OCI-M1 (cell line): ENCODE results near the gene IGF1R.
A peak's percentile ranks its signal among the peaks of the same experiment; 100 is the strongest.

Source experiments
- DNase-seq: peaks from one replicate; lab custom pipeline; 2025; lab: John Stamatoyannopoulos, UW

IGF1R gene

DNA sequence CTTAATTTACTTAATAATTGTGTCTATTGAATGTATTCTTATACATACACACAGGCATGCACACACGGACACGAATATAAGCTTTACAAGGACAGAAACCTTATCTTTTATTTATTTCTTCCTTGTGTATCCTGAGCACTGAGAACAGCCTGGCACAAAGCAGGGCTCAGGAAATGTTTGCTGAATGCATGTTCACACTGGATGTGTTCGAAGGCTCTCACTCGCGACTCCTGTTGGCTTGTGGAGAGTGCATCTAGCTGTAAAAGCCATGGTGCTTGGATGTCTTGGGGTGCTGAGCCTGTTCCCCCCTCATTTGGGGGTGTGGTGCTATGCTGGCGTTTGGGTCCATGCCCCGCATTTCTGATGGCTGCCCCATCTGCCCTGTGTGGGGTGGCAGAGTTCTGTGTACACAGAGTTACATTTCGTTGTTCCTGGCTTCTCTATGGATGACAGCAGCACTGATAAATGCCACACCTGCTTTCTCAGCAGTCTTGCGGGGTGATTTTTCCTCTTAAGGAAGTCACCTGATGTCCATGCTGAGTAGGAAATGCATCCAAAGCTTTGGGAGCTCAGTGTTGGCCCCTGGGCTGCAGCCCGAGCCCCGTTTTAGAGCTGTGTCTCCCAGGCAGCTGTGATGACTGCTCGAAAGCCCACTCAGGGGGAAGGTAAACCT lies 148.5 kb downstream of the IGF1R start:
- no peak for DNase-seq

DNA sequence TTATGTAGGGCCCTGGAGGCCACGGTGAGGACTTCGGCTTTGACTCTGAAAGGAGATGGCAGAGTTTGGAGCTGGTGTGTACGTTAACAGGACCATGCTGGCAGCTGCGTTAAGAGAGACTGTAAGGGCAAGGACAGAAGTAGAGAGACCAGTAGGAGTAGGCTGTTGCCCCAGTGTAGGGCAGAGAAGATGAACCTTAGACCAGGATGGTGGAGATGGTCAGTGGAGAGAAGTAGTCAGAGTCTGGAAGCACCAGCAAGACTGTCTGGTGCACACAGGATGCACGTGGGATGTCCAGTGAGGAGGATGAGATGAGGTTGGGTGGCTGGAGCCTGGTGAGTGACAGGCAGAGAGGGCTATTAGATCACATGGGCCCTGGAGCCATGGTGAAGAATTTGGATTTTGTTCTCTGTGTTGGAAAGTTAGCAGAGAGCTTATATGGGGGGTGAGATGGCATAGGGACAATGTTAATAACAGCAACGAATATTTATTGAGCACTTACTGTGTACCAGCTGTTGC lies 150.1 kb downstream of the IGF1R start:
- no peak for DNase-seq

DNA sequence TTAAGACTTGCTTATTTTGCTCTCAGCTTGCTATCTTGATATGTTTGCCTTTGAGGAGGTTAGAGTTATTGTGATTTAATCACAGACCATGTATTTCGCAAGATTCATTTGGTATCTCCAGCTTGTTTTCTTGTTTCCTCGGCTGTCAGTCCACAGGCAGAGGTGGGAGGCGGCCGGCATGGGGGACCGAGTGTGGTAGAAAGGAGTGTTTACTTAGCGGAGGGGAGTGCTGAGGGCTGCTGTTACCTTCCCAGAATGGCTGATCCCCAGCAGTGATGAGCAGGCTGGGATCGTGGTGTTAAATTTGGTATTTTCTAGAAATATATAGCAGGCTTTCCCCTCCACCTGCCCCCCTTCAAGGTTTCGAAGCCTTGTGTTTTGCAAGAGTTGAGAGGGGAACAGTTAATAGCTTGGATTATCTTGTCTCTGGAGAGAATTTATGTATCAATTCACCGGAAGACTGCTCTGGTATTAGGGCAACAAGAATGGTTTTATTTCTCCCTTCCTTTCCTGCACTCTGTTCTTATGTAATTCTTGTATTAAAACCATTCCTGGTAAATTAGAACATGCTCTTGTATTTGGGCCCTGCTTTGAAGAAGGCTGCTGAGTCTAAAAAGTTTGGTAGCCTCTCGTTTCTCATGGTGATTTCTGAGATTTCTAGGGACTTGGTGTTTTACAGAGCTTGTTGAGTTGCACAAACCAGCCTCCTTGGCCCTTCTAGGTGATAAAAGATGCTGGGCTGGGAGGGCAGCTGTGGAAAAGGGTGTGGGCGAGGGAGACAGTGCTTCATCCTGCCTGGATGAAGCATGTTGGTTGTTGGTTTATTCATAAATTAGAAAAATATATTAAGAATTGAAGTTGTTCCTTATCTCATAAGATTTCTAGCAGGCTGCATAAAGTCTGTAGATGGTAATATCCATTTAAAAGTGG lies 151.4 kb downstream of the IGF1R start:
- peak; percentile 15 for DNase-seq

DNA sequence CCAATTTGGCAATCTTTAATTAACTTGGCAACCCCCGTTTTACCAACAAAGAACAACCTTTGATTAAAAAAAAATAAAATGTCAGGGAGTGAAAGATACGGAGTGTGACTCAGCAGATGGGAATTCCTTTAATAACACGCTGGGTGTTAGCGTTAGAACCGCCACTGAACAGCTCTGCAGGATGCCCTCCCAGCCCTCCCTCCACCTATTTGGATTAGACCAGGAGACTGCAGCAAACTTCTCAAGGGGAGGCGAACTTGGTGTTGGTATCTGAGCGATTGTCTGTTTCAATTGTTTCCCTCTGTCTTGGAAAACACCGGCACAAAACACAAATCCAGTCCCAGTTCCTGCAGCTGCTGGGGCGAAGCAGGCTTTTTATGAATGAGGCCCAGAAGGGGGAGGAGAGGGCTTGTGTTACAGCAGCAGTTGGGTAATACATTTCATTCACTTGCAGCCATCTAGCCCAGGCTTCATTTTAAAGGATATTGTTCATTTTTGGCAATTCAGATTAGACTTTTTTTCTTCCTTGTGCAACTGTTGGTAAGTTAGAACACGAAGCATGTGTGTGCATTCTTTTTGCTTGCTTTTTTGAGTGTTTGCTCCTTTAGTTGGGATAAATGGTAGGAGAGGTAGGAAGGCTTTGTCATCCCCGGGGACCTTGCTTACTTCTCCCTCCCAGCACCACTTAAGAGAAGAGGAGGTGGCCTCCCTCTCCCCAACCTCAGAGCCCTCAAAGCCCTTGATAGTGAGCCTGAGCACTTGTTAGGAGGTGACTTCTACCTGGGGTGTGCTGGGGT lies 152.3 kb downstream of the IGF1R start:
- peak; percentile 5 for DNase-seq

DNA sequence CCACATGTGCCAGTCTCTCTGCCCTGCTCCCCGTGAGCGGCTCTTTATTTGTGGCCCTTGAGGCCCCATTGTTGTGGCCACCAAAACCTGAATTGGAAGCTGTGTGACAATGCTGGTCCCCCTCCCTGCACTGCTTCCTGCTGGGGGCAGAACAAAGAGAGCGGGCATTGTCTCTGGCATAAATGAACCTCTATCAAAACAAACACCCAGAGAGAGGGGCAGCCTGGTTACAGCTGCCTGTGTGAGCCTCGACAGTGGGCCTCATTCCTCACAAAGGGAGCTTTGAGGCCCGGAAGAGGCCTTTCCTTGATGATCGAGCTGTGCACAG lies 152.9 kb downstream of the IGF1R start:
- no peak for DNase-seq

DNA sequence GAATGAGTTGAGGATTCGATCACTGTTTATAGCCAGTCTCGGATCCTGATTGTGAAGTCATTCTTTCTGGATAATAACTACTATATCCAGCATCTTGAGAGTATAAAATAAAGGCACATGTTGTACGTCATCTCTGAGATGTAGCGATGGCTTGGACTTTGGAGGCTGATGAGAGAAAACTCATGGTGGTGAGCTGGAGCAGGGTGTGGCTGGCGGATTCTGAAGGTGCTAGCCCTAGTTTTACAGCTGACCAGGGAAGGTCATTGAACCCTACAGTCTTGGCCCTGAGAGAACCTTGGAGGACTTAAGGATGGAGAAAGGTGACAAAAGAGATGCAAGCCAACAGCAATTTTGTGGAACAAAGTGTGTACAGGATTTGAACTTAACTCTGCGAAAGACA lies 153.8 kb downstream of the IGF1R start:
- no peak for DNase-seq

DNA sequence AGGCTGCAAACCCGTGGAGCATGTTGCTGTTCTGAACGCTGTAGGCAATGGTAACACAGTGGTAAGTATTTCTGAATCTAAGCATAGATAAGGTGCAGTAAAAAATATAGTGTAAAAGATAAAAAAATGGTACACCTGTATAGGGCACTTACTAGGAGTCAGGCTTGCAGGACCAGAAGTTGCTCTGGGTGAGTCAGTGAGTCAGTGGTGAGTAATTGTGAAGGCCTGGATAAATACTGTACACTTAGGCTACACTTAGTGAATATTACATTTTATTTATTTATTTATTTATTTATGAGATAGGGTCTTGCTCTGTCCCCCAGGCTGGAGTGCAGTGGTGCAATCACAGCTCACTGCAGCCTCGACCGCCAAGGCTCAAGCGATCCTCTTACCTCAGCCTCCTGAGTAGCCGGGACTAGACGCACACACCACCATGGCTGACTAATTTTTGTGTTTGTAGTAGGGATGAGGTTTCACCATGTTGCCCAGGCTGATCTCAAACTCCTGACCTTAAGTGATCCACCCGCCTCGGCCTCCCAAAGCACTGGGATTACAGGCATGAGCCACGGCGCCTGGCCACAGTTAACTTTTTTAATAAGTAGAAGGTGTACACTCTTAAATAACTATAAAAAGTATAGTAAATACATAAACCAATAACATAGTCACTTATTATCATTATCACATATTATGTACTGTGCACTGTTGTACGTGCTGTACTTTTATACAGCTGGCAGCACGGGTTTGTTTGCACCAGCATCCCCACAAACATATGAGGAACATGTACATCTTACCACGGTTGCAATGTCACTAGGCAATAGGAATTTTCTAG lies 155.1 kb downstream of the IGF1R start:
- no peak for DNase-seq

DNA sequence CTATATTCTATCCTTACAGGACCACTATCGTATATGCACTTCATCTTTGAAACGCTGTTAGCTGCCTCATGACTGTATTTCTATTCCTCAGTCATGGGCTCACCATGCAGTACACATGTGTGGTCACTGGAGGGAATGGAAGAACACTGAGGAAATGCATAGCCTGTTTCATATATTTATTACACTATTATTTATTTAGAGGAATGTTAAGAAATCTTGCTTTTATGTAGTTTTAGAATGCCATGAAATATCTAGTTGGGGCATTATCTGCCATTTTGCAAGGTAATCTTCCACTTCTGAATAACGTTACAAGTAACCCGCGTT lies 155.7 kb downstream of the IGF1R start:
- DNase-seq: no peak

DNA sequence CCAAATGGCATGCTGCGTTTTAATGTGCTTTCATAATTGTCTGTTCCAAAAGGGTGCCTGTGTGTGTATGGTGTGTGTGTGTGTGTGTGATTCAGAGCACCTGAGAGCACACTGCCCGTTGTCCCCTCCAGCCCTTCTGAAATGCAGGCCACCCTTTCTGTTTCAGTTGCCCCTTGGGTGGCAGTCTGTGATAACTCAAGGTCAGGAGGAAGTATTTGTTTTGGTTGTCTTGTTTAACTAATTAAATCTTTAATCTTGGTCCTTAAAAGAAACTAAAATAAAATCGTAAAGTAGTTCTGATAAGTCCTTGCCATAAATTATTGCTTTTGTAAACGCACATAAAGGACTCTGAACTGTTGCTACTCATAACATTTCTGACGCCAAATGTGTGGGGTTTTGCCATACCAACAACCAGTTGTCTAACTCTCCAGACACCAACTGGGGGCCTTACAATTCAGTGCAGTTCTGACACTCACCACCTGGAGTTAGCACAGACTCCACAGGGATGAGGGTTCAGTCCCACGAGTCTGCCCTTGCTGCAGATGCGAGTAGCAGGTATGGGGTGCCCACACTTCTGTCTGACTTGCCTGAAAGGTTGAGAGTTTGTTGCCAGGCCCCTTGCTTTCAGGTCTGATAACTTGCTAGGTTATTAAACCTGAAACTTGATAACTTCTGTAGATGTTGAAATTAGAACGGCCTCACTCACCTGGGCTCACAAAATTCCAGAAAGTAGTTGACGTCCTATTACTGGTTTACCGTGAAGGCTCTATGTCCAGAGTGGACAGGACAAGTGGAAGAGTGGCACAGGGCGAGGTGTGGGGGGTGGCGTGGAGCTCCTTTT lies 157.3 kb downstream of the IGF1R start:
- DNase-seq: no peak

DNA sequence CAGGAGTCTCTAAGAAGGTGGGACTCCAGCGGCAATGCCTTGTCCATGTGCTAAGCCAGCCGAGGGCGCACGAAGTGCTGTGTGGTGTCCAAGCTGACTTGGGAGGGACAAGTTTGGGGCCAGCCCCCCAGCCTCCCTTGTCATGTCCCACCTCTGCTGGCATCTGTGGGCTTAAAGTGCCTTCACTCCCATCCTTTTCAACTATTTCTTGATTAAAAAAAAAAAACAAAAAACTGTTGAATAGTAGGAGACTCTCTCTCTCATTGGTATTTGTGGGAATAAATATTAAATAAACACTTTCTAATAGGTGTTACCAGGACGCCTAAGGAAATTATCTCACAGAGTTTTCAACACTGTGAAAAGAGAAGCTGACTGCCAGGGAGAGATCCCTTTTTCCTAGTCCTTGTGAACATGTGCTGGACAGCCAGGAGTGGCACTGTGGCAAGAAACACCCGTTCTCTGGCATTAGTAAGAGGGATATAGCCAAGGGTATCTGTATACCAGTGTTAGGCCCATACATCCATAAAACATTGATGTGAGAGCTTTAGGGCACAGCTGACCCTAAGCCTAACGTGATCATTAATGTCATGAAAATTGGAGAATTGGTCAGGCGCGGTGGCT lies 158.0 kb downstream of the IGF1R start:
- no peak for DNase-seq

DNA sequence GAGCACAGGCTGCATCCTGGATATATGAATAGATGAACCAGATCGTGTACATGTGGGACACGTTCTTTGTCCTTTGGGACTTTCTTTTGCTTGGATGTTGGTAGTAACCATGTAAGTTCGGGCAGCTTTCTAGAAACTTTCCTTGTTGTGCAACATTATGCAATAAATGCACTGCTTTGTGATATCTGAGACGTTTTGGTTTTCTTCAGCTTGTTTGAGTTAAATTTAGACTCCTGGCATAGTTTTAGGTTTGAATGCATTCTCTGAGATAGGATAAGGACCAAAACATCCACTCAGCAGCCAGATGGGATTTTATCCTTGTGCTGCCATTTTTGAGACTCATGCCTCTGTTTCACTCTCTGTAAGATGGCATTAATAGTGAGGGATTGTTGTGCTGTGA lies 158.9 kb downstream of the IGF1R start:
- peak; percentile 16 for DNase-seq

DNA sequence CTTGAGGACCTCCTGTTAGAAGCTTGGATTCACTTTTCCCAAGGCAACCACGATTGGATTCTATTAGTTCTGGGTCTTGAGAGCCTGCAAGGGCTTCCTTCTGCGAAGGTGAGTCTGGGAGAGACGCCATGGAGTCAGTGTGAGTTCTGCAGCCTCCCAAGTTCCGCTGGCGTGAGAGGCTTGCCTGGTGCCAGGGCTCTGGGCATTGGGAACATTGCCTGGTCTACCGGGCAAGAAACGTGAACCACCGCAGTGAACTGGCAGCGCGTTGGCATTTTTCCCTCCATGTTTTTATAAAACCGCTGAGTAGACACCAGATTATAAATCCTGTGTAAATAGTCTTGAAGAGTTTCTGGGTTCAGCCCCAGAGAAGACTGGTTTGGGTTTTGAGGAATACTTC lies 160.9 kb downstream of the IGF1R start:
- DNase-seq: no peak

DNA sequence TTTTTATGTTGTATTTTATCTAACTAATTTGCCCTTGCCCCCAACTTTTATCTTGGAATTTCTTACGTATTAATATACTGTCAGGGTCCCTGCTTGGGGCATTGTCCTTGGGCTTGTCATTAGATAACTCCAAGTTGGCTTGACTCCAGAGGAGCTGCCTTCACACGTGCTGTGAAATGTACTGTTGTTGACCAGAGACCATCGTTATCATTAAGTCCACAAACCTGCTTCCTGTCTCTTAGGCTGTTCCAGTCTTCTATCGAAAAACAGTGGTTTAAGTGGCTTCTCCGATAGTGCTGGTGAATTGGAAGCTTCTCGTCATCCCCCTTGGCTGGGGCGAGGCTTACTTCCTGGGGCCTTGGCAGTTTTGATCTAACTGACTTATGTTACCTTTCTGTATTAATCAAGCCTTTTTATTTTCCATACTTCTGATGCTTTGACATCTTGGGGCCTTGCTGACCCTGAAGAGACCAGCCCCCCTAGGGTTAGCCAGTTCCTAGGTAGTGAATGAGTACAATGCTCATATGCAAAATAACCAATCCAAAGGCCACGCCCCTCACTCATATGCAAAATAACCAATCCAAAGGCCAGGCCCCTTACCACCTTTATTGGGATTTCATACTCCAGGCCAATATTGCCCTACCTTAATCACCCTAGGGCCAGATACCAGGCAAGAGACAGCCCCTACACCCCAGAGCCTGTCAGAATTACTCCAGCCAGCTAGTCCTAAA lies 164.5 kb downstream of the IGF1R start:
- DNase-seq: peak; percentile 90

DNA sequence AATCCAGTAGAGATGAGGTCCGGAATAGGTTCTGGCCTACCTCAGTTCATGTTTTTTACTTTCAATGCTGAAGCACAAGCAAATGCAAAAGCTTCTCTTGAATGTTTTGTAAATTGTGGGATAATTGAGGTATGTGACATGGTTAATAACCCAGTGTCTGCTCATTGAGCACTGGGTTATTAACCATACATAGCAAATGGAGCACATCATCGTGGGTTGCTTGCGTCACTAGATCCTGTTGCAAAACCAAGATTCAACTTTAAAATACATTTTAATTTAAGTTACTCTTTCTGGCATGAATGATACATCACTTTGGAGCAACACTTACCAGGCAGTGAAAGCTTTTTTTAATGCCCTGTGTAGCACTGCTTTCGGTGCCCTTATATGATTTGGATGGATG lies 165.6 kb downstream of the IGF1R start:
- no peak for DNase-seq

DNA sequence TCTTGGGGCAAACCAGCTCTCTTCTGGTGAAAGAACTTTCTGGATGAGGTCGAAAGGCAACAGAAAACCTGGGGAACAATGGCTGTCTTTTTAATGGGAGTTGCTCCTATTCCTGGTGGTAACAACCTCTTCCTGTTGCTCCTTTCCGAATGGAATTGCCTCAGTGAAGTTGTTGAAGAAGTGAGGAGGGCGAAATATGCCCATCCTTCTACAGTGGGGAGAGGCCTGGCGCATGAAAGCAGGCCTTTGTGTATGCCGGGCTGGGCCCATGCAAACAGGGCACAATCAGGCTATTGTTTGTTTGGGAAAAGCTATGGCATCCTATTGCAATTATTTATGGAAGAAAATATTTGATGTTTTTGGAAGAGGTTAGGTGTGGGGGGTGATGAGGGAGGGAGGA lies 166.9 kb downstream of the IGF1R start:
- no peak for DNase-seq

DNA sequence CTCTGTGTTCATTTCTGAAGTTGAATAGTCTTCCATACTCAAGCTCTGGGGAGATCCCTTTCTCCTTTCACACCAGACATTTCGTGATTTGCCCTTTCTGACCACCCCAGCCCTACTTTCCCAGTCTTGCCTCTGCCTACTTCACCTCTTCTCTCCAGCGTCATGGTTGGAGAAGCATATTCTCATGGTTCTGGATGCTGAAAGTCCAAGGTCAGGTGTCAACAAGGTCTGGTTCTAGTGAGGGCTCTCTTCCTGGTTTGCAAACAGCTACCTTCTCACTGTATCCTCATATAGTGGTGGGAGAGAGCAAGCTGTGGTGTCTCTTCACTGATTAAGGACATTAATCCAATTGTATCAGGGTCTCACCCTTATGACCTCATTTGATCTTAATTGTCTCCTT lies 169.4 kb downstream of the IGF1R start:
- no peak for DNase-seq

DNA sequence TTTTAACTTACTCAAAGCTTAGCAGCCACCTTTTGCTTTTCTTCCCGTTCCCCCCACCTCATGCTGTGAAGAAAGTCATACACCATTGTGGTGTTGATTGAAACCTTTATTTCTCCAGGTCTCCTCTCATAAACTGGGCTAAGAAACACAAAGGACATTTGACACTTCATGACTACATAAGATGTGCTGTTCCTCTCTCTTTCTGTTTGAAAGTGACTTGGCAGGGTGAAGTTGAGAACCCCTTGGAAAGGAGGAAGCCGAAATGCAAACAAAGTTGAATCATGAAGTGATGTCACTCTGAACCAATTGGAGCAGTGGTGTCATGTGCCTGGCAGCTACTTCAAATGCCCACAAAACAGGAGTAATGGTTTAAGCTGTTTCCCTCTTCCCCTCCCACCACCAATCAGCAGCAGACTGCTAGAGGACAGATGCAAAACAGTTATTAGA lies 174.7 kb downstream of the IGF1R start:
- peak; percentile 53 for DNase-seq

DNA sequence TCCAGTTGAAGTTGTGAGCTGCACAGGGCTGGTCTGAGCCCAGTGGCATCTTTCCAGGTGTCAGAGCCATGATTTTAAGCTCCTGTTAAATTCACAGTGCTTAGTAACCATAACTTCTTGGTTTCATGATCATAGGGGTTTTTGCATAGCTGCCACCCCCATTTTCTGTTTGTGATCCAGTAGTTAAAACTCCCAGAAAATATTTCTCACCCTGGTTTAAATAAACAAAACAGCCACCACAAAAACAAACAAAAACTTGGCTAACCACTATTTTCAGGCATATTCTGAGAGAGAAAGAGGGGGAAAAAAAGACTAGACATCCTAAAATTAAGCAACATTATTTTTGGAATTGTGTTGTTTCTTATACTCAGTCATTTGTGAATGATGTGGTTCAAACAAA lies 175.3 kb downstream of the IGF1R start:
- DNase-seq: no peak

DNA sequence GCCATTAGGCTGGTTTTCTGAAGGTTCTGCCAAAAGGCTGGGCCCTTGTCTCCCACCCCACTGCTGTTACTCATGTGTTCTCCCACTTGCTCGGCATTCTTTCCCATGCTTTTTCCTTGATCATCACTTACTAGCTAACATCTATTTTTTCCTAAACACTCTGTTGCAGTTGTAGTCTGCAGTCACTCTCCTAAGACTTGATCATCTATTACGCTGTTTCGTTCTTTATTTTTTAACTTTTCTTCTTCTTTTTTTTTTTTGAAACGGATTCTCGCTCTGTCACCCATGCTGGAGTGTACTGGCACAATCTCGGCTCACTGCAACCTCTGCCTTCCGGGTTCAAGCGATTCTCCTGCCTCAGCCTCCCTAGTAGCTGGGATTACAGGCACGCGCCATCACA lies 176.3 kb downstream of the IGF1R start:
- DNase-seq: no peak

DNA sequence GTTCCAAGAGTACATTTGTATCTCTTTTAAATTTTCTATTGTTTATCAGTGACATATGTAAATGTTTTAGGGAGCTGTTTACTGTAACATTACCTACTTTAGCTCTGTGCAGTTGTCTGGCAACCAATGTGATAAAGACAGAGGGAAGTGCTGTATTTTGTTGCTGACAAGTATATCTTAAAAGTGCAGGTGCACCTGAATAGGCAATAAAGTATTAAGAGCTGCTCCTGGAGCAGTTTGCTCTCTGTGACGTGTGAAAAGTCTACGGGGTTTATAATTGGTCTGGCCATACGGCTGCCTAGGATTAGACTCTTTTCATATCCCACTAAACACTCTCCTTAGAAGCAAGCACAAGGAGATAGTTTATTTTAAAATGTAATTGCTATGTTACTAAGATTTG lies 178.3 kb downstream of the IGF1R start:
- no peak for DNase-seq
